Kidney epithelial cell (primary cell): ENCODE measurements around the gene BDH2. TPM values are rescaled to one million over a fixed set of nuclear protein-coding genes. Genes with fewer than 3 reads are reported as not detected.

Experiments used
- DNase-seq: peaks from one replicate; pipeline ENCODE4 v3.0.0-alpha.2; 2010; ENCODE audit warnings: low read depth
- H3K27me3 ChIP-seq: 2 replicates; pipeline ENCODE4 v1.6.0; 2011; ENCODE audit warnings: low read length; ENCODE audit not compliant: control insufficient read depth, insufficient read depth
- H3K36me3 ChIP-seq: 2 replicates; pipeline ENCODE4 v1.5.1; 2011; ENCODE audit warnings: low read length; ENCODE audit not compliant: control insufficient read depth, insufficient read depth
- H3K4me3 ChIP-seq: 2 replicates; pipeline ENCODE4 v1.5.1; 2011; ENCODE audit warnings: low read depth, mild to moderate bottlenecking, control low read depth, low read length
- total RNA-seq: library from RNA; depleted of rRNA; stranded (reverse); fragments of >200 nt; gene quantifications from 2 replicates; pipeline ENCODE4 v1.2.3, GENCODE V29; 2015
- TF ChIP-seq, protein P1 (sequence below): IDR thresholded peaks from 2 replicates; pipeline ENCODE4 v1.5.1; 2011; ENCODE audit warnings: mild to moderate bottlenecking, moderate library complexity, low read length, control low read depth, inconsistent platforms; ENCODE audit not compliant: insufficient read depth, poor library complexity, severe bottlenecking

The BDH2 gene
- total RNA-seq, 1 donor from 2014 or later, result 44.5 TPM

DNA sequence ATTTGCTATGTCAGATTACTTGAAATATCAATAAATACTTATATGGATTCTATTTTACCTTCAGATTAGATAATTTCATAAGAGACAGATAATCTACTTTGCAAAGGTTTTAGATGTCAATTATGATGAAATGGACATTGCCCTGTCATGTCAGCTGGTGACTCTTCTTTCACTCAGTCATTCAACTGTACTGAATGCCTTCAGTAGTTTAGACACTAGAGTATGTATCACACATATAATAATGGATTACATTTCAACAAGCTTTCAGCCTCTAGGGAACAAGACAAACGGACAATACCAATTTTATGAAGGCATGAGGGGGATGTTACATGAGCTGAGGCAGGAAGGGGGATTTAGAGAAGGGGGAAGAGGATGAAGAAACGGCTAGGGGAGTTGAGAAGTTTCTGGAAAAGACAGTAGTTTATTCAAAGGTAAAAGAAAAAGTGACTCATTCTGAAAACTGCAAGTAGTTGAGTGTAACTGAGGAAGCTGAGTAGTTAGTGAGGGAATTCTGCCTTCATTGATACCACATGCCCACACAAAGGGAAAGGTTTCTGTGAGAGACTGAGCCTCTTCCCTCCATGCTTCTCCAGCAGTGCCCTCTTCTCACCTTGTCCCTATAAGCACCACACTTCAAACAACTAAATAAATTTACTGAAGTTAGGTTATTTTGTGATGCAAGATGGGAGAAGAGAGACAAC lies 48.7 kb downstream of the BDH2 start:
- Histone ChIP-seq H3K27me3 (no peaks in the 10 kb centered on the region), H3K36me3 (no peaks in the 10 kb centered on the region), H3K4me3 (no peak overlapping the region)
- DNase-seq, result no peak
- TF ChIP-seq, protein P1, sequence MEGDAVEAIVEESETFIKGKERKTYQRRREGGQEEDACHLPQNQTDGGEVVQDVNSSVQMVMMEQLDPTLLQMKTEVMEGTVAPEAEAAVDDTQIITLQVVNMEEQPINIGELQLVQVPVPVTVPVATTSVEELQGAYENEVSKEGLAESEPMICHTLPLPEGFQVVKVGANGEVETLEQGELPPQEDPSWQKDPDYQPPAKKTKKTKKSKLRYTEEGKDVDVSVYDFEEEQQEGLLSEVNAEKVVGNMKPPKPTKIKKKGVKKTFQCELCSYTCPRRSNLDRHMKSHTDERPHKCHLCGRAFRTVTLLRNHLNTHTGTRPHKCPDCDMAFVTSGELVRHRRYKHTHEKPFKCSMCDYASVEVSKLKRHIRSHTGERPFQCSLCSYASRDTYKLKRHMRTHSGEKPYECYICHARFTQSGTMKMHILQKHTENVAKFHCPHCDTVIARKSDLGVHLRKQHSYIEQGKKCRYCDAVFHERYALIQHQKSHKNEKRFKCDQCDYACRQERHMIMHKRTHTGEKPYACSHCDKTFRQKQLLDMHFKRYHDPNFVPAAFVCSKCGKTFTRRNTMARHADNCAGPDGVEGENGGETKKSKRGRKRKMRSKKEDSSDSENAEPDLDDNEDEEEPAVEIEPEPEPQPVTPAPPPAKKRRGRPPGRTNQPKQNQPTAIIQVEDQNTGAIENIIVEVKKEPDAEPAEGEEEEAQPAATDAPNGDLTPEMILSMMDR, result no peak

DNA sequence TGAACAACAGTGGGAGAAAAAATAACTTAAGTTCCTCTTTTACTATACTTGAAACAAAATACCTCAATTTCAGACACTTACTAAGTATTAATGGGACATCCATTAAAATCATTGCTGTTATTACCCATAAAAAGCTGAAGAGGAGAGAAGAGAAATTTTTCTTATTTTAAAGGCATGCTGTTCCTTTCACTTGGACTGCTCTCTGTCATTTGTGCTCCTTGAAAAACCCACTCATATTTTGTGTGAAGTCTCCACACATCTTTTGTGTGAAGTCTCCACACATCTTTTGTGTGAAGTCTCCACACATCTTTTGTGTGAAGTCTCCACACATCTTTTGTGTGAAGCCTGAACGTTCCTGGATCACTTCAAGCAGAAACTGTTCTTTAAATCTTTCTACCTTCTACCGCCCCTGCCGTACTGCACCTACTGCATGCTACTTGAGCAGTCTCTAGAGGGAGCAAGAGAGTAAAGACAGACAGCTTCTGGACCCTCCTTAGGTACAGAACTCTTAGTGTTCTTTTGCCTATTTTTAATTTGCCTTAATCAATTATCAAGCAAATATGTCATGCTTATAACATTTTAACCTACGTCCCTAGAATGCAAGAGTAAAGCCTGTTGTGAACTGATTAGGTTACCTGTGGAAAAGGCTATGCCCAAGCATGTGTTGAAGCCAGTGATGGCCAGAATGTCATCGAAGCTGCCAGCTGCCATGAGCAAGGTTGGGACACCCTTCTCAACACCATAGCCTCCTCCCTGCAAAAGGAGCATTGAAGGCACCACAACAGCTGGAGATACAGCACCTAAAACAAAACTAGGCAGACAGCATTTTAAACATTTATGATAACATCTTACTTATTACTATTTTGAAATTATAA lies 53.0 kb downstream of the BDH2 start:
- no peaks in the 10 kb centered on the region for H3K27me3 ChIP-seq
- no peaks in the 10 kb centered on the region for H3K36me3 ChIP-seq
- TF ChIP-seq, protein P1, result peak; percentile 85
- no peak for DNase-seq
- H3K4me3 ChIP-seq, result no peak overlapping the region

DNA sequence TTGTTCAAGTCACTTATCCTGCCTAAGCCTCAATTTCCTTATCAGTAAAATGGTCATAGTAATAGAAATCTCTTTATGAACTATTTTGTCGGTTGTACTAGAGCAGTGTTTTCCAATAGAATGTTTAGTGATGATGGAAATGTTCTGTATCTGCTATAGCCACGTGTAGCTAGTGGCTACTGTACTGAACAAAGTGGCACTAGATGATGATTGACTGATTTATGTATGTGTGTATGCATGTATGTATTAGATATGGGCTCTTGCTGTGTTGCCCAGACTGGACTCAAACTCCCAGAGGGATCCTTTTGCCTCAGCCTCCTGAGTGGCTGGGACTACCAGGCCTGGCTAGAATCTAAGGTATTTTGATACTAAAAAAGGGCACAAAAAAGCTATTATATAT lies 55.5 kb downstream of the BDH2 start:
- Histone ChIP-seq H3K36me3 (no peaks in the 10 kb centered on the region), H3K27me3 (no peaks in the 10 kb centered on the region), H3K4me3 (no peak overlapping the region)
- TF ChIP-seq, protein P1, result no peak
- no peak for DNase-seq

DNA sequence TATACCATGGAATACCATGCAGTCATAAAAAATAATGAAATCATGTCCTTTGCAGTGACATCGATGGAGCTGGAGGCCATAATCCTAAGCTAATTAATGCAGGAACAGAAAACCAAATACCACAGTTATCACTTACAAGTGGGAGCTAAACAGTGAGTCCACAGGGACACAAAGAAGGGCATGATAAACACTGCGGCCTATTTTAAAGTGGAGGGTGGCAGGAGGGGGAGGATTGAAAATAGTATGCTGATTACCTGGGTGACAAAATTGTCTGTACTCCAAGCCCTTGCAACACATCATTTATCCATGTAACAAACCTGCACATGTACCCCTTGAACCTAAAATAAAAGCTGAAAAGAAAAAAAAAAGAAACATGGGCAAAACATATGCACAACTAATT lies 63.5 kb downstream of the BDH2 start:
- TF ChIP-seq, protein P1, result no peak
- Histone ChIP-seq H3K4me3 (no peak overlapping the region), H3K36me3 (no peaks in the 10 kb centered on the region), H3K27me3 (no peaks in the 10 kb centered on the region)
- no peak for DNase-seq

DNA sequence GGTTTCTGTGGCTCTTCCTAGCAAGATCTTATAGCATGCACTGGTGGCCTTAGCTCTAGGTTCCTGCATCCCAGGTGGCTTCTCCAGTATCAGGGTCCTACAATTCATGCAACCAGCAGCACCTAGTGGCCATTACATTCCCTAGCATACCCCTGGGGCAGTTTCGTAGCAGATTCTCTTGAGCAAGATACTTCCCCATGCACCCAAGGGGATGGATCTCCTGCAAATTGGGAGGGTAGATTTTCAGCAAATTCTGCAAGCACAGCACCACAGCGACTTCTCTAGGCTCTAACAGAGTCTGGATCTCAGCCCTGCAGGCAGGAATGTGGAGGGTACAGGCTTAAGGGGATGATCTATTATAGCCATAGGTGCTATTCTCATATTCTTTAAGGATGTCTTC lies 67.1 kb downstream of the BDH2 start:
- TF ChIP-seq, protein P1, result peak; percentile 72
- no peaks in the 10 kb centered on the region for H3K36me3 ChIP-seq

DNA sequence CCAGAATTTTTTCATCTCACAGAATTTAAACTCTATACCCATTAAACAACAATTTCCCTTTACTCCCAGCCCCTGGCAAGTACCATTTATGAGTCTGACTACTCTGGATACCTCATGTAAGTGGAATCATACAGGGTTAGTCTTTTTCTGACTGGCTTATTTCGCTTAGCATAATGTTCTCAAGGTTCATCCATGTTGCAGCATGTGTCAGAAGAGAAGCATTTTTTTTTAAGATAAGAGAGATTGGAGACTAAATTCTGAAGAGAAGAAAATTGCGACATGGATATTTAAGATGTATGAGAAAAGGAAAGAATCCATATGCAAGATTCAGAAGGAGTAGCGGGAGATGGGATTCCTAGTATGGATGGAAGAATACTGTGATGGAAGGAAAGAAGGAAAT lies 68.8 kb downstream of the BDH2 start:
- no peak for DNase-seq
- Histone ChIP-seq H3K36me3 (no peaks in the 10 kb centered on the region), H3K27me3 (no peaks in the 10 kb centered on the region), H3K4me3 (no peak overlapping the region)
- TF ChIP-seq, protein P1, result no peak

More for the DNA sequence above, 67.1 kb downstream of the BDH2 start:
- no peak overlapping the region for H3K4me3 ChIP-seq
- H3K27me3 ChIP-seq, result no peaks in the 10 kb centered on the region
- no peak for DNase-seq
